HG03196 (cell line): Measurements from ENCODE around the gene USP32.
"Not testable (repeated sequence)": the region's sequence is repeated elsewhere in the genome, so short reads cannot be mapped to it uniquely, and the experiment has no call there.

ENCODE experiments used
- ATAC-seq: cut with Tn5 transposase; IDR thresholded peaks from one replicate; pipeline ENCODE4 v1.9.1; 2021; ENCODE audit not compliant: unreplicated experiment

Gene USP32

GRCh38 chr17:60186846-60187745, 204.8 kb downstream of the USP32 start:
- not testable (repeated sequence) for ATAC-seq

DNA sequence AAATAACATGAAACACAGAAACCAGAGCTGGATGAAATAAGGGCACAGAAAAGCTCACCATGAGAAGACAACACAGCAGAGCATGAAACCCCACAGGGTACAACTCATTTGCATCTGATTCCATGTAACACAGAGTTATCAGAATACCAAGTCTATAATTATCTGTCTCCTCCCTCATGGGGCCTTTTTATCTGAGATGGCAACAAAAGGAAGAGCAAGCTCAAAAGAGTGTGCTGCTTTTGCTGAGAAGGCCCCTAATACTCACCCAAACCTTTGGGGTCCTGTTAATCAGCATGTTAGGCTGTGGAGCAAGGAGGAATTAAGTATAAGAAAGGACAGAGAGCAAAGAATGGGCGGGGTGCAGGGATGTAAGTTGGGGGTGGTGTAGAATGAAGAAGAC, 205.6 kb downstream of the USP32 start:
- not testable (repeated sequence) for ATAC-seq

DNA sequence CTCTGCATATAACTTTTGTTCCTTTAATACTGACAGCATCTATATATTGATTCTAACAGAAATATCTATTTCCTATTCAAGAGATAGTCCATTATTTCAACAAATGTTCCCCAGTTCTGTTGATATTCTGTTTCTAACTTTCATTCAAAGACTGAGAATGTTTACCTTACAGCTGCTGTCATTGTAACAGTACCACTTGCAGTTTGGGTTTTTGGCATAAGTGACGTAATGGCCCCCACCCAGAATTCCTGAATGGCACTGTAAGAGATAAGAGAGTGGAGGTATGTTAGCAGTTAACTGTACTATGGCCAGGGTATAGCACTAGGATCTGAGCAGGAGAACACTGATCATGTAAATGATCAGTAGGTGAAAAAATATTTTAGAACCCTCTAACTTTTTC, 211.6 kb downstream of the USP32 start:
- not testable (repeated sequence) for ATAC-seq

DNA sequence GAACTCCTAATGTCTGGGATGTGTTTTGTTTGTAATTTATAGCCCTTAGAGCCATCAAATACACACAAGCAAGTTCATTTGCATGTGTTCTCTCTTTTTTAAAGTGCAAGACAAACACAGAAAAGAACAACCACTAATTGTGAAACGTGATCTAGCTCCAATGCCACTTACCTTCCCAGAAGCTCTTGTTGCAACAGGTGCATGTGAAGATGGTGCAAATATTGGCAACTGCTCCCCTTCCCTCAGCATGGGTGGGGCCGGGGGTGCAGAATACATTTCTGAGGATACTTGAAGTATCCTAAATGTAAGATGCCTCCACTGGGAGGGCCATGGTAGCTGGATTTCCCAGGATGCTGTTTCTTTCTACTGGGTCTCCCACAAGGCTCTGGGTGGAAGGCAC, 213.8 kb downstream of the USP32 start:
- ATAC-seq = not testable (repeated sequence)

DNA sequence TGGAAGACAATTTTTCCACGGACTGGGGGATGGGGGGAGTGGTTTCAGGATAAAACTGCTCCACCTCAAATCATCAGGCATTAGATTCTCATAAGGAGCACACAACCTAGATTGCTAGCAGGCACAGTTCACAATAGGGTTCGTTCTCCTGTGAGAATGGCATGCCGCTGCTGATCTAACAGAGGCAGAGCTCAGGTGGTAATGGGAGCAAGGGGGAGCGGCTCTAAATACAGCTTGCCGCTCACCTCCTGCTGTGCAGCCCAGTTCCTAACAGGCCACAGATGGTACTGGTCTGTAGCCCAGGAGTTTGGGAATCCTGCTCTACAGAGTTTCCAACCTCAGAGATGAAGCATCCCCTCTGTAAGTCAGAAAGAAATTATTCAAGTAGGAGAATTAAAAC, 215.2 kb downstream of the USP32 start:
- ATAC-seq = not testable (repeated sequence)

DNA sequence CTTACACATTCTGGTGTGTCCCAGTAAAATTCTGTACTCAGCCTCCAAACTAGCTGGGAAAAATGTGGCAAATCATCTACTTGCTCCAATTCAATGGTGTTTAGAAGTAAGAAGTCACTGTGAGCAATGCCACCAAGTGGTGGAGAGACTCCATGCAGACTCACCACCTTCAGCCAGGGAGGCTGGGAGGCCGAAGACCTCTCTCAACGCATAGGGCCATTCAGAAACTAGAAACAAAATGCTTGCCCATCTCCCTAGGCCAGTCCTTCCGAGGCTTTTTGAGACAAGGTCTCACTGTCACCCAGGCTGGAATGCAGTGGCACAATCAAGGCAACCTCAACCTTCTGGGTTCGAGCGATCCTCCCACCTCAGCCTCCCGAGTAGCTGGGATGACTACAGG, 217.2 kb downstream of the USP32 start:
- ATAC-seq = not testable (repeated sequence)

DNA sequence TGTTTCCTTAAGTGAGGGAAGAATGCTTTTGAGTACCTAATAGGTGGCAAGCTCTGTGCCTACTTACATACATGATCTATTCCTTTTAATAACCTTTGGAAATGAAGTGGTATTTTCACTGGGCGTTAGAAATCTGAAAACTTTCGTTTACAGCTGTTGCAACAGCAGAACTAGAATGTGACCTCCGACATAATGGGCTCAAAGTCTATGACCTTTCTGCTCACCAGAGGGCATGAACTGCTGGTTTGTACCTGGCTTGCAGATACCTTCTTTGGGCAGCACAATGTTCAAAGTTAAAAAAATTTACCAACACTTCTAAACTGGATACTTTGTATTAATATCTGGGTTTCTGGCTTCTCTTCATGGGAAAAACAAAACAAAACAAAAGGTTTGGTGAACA, 217.9 kb downstream of the USP32 start:
- ATAC-seq = no peak

DNA sequence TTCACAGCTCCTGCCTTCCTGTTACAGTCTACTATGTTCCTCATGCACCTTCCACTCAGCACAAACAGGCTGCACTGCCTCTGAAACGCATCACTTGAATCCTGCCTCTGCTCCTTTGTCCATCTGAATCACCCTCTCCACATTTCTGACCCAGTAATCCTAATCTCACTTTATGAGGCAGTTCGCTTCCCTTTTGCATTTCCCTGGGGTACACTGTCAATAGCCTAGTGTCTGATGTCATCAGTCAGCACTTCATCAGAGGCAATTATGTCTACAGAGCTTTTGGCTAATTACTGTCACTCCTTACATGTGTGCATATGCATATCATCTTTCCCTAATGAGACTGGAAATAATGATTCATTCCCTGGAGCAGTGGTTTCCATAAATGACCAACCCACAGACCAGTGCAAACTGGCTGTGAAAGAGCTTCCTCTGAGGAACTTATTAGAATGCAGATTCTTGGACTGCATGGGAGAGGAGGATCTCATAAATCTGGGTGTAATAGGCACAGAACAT, 218.6 kb downstream of the USP32 start:
- ATAC-seq = no peak

- no peak for ATAC-seq
These were observed 220.2 kb downstream of the USP32 start for GRCh38 chr17:60171753-60172079.

GRCh38 chr17:60170835-60171752, 220.8 kb downstream of the USP32 start:
- ATAC-seq = no peak

DNA sequence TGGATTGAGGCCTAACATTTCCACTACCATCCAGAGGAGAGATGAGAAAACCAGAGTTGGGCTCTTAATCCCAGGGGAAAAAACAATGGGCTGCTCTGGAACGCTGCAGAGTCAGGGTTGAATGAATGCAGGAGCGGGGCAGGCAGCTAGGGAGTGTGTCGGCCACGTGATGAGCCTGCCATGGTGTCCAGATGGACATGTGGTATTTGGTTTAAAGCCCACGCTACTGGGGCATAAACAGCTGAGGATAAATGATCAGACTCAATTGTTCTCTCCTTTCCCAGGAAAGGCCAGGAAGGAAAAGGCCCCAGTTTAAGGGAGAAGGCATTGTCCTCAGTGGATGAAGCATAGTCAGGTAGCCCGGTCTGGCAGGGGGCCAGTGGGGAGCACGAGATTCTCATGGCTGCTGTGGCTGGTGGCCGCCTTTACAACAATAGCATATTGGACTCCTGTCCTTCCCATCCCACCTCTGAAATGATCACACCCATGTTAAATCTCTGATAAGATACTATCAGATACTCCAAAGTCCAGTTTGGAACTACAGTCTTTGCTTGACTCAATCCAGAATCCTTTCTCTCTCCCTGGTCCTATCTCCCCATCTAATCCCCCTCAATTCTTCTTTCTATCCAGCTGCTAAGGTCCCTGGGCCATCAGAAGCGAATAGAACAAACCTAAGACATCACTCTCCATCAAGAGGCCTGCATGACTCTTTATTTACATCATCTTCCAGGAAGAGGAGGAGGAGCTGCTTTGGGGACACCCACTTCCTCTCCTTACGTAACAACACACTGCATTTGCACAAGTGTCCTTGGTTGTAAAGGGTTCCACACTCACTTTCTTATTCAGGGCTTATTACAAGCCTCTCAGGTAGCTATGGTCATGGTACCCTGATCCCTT, 221.8 kb downstream of the USP32 start:
- no peak for ATAC-seq

DNA sequence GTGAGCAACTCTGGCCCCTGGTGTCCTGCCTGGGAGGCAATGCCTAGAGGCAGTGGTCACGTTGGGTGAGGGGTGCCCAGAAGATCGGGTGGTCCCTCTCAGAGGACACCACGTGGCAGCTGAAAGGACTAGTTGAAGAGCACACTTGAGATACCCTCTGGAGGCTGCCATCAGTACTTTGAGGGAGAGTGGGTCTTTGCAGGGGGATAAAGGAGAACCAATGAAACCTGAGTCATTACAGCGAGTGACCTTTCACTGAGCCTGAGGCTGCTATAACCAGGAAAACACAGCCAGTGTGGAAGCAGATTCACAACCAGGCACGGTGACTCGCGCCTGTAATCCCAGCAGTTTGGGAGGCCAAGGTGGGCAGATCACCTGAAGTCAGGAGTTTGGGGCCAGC, 223.3 kb downstream of the USP32 start:
- ATAC-seq = no peak

DNA sequence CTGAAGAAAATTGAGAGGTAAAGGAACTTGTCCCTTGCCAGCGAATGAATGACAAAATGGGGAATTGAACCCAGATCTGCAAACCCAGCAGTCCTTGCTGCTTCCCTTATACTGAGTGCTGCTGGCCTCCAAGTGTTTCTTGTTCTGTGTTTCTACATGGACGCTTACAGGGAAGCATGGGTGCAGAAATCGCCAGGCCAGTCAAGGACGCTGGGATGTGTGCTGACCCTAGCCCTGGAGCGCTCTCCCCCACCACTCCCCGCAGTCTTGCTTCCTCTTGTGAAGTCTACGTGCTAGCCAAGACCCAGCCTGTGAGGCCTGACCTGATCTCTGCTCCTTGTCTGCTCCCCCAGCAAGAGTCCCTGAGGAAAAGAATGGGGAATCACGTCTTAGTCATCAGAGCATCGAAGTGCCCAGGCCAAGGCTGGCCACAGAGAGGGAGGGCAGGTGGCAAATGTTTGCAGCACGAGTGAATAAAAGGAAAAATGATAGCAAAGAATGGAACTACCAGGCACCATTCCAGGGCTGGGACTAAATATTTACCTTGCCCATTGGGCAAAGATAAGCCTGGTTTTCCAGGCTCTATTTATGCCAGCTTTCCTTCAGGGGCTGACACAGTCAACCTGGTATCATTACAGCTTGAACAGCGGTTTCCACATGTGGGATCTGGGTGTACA, 224.7 kb downstream of the USP32 start:
- ATAC-seq = no peak

GRCh38 chr17:60165971-60166370, 226.0 kb downstream of the USP32 start:
- ATAC-seq = no peak

DNA sequence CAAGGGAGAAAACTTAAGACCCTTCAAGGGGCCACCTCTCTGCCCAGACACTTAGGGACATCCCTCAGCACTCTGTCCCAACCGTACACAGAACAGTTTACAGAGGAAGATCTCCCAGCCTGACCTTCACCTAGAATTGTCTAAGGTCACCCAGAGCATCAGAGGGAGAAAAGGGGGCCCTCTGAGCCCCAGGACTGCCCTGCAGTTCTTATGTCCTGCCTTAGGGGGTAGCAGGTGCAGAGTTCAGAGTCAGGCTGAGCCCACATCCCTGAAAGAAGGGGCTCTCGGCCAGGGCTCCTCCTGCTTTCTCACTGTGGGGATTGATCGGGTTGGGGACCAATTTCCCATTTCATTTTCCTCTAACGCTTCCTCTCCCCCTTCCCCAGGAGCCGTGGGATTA, 226.7 kb downstream of the USP32 start:
- no peak for ATAC-seq

DNA sequence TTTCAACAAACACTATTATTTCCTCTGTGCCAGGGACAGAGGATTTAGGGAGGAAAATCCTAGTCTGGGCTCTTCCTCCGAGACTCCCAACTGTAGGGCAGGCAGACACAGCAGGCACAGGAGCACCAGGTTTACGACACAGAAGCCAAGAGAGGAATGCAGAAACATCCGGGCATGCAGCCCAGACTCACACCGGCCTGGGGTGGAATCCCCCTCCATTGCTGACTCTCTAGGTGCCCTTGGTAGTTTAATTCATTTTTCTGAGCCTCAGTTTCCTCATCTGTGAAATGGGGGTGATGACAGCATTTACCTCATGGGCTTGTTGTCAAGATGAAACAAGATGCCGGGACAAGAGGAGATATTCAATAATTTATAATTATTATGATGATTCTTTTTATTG, 227.2 kb downstream of the USP32 start:
- no peak for ATAC-seq

DNA sequence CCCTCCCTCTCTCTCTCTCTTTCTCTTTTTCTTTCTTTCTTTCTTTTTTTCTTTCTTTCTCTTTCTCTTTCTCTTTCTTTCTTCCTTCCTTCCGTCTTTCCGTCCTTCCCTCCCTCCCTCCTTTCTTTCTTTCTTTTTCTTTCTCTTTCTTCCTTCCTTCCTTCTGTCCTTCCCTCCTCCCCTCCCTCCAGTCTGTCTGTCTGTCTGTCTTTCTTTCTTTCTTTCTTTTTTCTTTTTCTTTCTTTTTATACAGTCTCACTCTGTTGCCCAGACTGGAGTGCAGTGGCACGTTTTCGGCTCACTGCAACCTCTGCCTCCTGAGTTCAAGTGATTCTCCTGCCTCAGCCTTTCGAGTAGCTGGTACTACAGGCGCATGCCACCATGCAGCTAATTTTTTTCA, 227.8 kb downstream of the USP32 start:
- ATAC-seq = no peak

DNA sequence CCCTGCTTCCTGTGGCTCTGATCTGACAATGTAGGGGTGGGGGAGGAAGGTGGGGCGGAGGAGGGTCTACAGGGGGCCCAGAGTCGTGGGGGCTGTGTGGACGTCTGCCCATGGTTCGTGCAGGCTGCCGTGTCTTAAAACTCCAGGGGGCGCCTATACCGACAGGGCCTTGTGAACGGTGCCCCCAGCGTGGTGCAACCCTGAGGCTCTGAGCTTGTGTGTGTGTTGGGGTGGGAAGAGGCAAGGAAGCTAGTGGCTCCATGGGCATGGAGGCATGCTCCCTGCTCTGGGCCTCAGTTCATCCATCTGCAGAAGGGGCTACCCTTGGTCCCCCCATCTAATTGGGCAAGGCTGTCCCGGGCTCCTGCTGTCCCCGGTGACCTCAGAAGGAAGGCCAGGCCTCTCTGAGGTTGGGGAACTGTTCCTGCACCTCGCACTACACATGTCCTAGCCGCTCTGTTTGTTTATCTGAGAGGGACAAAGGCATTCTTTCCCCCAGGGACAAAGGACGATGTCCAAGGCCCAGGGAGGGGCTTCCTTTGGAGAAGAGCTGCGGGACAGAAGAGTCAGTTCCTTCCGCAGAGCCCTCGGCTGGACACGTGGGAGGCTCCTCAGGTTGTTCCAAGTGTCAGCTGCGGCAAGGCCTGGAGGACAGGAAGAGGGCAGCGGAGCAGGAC, 228.7 kb downstream of the USP32 start:
- ATAC-seq = no peak

DNA sequence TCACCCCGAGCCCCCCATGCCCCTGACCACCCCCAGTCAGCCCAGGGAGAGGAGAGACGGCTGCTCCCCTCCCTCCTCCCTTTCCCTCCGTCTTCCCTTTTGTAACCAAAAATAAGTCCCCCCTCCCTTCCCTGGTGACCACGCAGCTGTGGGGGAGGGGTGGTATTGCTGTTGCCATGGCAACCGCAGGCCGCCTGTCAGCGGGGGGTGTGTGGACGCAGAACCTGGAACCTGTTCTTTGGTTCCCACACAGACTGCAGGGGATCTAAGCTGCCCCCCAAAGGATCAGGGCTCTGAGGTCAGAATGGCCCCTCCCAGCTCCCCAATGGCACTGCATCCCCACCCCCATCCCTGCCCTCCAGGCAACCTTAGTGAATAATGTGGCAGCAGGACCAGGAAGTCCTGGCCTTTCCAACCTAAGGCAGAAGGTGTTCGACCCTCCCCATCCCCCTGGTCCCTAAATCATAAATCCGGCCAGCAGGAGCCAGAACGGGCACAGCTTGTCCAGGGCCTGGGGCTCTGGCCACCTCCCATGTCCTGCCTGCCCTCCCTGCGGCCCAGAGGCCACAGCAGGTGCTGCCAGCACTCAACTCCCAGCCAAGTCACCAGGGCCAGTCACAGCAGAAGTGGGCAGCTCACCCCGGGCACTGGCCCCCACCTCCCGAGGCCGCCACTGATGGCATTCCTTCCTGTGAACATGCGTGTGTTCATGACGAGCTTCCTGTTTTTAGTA, 230.2 kb downstream of the USP32 start:
- ATAC-seq = no peak
